ENCODE data around the gene DIPK1B.

DIPK1B gene

DNA sequence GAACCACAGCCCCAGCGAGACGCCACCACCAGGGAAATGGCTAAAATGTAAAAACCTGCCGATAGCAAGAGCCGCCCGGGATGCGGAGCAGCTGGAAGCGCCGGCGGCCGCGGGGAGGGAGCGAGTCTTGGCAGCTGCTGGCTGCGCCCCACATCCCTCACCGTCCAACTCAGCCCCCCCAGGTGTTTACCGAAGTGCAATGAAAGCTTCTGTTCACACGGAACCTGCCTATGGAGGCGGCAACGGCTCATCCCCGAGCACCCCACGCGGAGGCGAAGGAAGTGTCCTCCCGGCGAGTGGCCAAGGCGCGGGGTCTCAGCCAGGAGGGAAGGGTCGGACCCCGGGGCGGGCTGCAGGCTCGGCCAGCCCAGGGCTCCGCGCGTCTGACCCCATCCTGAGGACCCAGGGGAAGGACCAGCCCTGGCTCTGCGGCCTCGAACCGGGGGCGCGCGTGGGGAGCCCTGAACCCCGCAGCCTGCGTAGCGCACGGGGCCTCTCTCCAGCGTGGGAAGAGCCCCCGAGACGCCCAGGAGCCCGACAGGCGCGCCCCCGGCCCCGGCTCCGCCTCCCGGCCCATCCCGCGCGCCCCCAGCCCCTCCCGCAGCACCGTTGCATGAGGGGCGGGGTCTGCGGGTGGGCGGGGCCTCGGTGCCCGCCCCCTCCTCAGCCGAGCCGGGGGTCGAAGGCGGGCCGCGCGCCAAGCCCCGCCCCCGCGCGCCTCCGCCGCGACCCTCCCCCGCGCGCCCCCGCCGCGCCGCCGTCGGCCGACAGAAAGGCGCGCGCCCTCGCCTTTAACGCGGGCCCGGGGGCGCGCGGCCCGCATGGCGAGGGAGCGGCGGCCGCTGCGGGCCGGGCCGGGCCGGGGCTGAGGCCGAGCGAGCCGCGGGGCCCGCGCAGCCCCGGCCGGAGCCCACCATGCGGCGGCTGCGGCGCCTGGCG is at the start of gene DIPK1B:
Gene DIPK1B, plus strand, starts transcription at position 822 of the 939 bp plus-strand sequence. Its CDS starts 94 bp downstream, at position 916.
- no peak for DNase-seq

DNA sequence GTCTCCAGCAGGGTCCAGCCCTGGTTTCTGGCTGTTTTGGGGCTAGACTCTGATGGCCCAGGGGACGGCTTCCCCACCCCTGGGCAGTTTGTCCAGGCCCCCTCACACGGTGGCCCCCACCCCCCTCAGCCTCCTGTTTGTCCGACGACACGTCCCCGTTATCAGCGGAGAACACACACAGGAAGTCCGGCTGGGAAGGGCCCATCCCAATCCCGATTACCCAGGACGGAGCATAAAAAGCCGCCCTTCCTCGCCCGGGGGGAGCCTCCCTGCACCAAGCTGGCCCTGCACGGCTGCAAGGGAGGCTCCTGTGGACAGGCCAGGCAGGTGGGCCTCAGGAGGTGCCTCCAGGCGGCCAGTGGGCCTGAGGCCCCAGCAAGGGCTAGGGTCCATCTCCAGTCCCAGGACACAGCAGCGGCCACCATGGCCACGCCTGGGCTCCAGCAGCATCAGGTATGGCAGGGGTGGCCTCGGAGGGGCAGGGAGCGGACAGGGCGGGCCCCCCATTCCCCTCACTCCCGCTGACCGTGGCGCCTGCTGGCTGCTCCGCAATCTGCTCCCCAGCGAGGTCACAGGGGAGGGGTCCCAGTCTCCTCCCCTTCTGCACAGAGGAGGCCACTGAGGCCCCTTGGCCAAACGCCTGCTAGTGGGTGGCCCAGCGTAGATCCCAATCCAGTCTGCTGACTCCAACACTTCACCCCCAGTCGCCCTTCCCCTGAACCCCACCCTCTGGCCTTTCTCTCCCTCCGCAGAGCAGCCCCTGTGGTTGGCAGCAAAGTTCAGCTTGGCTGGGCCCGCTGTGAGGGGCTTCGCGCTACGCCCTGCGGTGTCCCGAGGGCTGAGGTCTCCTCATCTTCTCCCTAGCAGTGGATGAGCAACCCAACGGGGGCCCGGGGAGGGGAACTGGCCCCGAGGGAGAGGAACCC is 49.5 kb upstream of the DIPK1B start, which contains the start of gene EGFL7:
Gene EGFL7, plus strand, starts transcription at position 261 of the 926 bp plus-strand sequence. CDS start 5,367 bp downstream, outside the sequence.
- no peak for DNase-seq

DNA sequence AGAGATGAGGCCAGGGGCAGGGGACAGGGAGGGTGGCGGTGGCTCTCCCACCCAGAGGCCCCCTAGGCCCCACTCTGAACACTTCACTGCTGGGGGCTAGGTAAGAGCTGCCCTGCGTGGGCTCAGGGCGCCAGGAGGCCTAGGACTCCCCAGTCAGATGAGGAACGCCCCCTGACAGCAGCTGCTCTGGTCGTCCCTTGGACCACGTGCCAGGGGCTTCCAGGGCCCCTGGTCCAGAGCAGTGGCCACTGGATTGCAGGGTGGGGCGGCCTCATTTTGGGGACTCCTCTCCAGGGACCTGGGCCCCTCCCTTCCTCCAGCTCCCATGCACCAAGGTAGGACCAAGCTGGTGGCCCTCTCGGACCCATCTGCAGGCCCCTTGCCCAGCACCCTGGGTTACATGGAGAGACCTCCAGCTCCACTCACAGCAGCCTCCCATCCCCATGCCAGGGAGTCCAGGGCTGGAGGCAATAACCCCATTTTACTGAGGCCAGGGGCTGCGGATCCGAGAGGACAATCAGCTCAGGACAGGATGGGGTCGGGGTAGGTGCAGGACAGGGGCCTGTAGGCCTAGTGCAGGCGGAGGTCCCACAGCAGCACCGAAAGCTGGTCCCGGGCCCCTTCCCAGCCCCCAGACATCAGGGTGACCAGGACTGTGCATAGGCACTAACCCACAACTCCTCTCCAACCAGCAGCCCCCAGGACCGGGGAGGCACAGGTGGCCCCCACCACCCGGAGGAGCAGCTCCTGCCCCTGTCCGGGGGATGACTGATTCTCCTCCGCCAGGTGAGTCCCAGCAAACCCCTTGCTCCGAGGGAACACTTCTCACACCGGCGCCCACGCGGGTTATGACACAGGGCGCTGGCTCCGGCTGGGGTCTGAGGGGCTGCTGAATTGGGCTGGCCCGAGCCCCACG is 48.1 kb upstream of the DIPK1B start:
- DNase-seq: no peak

DNA sequence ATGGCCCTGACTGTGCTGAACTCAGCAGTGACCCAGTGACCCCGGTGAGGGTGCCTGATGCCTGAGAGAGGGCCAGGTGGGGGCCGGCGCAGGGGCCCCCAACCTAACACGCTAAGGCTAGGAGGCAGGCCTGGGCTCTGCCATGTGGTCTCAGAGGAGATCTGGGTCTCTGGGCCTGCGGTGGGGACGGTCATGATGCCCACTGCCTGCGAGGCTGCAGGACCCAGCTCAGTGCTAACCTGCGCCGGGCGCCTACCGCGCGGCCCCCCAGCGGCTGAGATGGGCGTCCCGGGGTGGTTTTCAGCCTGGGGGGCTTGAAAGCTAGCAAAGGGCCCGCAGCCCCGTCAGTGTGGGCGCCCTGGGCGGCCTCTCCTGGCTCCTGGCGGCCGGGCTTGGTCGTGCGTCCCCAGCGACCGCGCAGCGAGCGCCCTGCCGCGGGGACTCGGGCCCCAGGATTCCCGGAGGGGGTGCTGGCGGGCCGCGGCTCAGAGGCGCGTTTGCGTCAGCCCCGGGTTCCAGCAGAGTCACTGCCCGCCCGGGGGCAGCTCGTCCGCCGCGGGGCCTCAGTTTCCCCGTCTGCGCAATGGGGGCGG is 47.2 kb upstream of the DIPK1B start:
- peak; percentile 33 for DNase-seq

GRCh38 chr9:136665704-136666371 is 46.5 kb upstream of the DIPK1B start:
- DNase-seq: no peak

DNA sequence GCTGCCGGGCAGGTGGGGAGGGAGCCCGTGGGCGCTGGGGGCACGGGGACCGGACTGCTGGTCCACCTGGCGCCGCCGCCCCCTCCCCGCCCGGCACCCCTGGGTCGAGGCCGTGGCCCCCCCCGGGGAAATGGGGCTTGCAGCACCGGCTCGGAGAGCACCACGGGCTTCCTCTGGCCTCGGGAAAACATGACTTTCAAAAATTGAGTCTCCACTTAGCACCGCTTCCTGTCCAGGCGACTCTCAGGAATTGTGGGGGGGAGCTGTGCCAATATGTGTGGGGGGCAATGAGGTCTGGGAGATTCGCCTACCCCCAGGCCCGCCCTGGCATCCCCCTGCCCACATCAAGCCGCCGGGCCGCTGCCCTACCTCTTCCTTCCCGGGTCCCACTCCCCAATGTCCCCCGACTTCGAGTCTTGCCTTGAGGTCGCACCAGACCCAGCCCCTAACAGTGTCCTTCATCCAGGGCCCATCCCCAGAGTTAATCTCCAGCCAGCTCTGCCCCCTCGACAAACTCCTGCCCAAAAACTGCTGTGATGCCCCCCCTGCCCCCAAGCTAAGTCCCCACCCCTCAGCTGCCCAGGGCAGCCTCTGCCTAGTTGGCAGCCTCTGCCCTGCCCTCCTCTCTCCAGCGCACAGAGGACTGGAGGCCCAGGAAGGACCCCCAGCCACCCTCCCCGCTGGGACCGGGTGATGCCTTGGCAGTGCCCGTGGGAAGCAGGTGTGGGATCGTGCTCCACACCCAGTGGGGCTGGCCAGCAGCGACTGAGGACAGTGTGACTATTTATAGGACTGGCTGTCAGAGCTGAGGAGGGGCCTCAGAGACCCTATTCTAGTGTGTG is 45.8 kb upstream of the DIPK1B start:
- DNase-seq: no peak

DNA sequence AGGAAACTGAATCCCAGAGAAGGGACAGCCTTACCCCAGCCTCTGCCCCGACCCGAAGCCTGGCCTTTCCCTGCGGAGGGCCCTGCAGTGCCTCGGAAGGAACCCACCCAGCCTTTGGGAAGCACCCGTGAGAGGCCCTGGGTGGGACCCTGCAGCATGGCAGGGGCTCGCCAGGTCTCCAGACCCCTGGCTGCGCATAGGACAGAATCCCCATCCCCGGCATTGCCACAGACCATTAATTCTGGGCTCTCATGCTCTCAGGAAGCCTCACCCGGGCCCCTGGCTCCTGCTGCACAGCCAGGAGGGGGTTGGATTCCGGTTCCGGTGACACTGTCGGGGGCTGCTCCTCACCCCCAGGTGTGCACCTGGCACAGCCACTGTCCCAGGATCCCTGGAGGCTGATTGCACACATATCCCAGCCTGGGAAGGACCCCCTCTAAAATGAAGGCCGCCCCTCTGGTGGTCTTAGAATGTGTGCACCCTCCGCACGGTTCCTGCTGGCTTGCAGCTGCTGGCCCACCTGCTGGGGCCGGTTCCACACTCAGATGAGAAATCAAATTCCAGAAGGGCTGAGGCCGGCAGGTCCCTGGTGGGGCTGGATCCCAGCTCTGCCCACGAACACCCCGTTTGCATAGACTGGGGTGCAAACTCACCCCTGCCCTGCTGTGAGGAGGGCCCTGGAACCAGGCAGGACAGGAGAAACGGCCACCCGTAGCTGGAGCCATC is 45.0 kb upstream of the DIPK1B start:
- no peak for DNase-seq

GRCh38 chr9:136667940-136668760 is 44.2 kb upstream of the DIPK1B start:
- DNase-seq: no peak

DNA sequence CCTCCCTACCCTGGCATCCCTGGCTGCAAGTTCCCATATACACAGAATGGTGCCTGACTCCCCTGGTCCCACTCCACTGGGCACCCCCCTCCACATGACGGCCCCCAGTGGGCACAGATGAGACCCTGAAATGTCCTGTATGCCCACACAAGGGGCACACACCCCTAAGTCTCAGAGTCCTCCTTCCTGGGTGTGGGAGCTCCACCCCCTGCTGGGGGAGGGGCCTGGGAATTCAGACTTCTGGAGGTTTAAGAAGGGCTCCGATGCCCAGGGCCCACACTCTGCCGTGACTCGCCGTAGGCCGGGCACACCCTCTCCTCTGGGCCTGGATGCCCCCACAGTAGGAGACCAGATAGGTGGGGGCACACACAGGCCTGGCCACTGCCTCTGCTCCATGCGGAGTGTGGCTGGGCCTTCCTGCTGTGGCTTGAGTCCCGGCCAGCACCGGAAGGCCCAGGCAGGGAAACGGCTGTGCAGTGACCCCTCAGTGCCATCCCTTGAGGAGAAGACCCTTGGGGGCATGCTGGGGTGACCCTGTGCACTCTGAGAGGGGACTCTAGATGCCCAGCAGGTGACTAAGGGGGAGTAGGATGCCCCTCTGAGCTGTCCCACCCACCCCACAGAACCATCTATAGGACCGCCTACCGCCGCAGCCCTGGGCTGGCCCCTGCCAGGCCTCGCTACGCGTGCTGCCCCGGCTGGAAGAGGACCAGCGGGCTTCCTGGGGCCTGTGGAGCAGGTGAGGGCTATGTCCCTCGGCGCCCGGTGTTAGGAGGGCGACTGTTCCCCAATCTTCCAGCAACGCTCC is 43.2 kb upstream of the DIPK1B start:
- no peak for DNase-seq

DNA sequence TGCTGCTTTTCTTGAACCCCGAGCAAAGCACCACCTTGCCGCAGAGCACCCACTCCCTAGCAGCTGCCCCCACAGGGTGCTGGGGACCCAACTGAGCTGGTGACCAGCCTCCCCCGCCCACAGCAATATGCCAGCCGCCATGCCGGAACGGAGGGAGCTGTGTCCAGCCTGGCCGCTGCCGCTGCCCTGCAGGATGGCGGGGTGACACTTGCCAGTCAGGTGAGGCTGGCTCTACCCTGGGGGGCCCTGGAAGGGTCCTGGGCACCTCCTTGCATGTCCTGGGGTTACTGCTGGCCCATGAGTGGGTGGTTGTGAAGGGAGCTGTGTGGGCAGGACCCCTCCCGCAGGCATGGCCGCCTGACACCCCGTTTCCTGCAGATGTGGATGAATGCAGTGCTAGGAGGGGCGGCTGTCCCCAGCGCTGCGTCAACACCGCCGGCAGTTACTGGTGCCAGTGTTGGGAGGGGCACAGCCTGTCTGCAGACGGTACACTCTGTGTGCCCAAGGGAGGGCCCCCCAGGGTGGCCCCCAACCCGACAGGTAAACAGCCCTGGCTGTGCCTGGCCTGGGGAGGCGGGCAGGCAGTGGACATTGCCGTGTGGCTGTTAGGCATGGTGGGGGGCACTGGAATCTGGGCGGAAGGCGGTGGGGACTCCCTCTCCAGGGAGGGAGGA is 42.4 kb upstream of the DIPK1B start:
- DNase-seq: no peak

GRCh38 chr9:136670576-136671253 is 41.7 kb upstream of the DIPK1B start:
- DNase-seq: no peak

- DNase-seq: no peak
These were observed 41.1 kb upstream of the DIPK1B start for GRCh38 chr9:136671254-136671614.

DNA sequence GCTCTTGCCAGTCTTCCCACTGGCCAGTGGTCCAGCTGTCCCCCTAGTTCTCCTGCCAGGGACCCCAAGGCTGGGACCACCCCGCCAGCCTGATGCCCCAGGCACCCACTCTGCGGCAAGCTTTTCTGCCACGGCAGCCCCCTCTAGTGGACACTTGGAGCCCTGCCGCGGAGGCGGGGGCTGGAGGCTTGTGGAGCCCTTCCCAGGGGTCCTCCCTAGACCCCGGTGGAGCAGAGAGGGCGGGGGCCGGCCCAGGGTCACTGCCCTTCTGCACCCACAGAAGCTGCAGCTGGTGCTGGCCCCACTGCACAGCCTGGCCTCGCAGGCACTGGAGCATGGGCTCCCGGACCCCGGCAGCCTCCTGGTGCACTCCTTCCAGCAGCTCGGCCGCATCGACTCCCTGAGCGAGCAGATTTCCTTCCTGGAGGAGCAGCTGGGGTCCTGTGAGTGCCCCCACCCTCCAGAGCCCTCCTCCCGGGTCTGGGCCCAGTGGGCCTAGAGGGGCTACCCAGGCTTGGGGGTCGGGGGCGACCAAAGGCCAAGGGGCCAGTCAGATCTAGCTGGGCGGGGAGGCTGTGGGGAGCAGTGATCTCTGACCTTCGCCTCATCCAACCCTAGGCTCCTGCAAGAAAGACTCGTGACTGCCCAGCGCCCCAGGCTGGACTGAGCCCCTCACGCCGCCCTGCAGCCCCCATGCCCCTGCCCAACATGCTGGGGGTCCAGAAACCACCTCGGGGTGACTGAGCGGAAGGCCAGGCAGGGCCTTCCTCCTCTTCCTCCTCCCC is 40.5 kb upstream of the DIPK1B start:
- DNase-seq: peak; percentile 9

DNA sequence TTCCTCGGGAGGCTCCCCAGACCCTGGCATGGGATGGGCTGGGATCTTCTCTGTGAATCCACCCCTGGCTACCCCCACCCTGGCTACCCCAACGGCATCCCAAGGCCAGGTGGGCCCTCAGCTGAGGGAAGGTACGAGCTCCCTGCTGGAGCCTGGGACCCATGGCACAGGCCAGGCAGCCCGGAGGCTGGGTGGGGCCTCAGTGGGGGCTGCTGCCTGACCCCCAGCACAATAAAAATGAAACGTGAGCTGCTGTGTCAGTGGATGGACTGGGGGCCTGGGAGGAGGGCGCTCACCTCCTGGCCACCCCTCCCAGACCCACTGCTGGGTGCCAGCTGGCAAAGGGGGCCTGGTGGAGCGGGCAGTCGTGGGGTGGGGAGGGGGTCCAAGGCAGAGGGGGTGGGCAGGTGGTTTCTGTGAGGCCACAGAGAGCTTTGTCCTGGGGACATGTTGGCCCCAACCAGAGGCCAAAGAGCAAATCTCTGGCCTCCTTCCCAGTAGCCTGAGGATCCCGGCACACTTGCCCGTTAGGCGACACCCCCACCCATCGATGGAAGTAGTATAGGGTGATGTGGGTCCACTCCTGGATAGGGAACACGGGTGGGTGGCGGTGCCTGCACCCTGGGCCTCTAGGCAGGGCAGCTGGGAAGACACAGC is 39.8 kb upstream of the DIPK1B start:
- DNase-seq: no peak

Measured in MV-4-11 (cell line).